ENCODE measurements around the gene COX5A.
A peak's percentile ranks its signal among the peaks of the same experiment; 100 is the strongest.
"Not testable (repeated sequence)": the region's sequence is repeated elsewhere in the genome, so short reads cannot be mapped to it uniquely, and the experiment has no call there.

The COX5A gene

GRCh38 chr15:74955017-74955416, 17.1 kb upstream of the COX5A start:
- no peak for DNase-seq

DNA sequence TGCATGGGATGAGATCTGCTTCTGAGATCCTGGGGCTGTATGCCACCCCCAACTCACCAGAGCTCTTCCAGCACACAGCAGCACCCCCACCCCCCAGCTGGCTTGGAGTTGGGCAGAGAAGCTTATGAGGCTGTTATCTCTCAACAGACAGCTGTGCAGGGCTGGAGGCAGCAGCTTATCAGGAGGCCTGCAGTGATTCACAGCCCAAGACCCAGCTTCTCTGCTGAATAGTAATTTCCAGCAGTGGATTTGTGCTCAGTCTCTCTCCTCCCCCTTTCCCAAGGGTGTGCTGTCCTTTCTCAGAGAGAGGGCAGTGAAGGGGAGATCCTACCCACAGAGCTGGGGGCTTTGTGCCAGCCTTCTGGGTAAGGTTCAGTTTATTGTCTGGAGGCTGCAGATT, 16.6 kb upstream of the COX5A start:
- no peak for DNase-seq

- no peak for DNase-seq
Observed at GRCh38 chr15:74951006-74951405, 13.1 kb upstream of the COX5A start.

DNA sequence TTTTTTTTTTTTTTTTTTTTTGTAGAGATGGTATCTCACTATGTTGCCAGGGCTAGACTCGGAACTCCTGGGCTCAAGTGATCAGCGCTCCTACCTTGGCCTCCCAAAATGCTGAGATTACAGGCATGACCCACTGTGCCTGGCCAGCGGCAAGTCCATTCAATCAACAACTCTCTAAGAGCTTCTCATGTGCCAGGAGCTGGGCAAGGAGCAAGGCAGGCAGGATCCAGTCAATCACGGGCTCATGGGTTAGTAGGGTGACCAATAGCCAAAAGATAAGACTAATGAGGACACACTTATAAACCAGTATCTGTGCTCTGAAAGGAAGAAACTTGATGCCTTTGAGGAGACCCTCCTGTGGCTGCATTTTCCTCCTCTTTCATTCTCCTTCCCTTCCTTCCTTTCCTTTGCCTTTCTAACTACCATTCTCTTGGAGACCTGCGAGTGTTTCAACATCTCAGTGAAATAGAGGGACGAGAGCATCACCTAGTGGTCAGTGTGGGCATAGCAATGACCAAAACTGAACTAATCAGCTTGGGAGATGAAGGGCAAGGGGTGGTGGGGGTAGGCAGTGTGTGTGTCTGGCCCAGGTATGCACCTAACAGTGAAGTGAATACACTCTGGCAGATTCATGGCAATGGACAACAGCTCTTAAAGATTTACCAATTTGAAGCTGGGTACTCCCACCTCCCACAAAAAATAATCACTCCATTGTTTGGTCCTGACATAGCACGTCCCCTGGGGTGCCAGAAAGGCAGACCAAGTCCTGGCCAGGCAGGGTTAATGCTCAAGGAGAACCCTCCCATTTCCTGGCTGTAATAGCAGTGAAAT, 12.4 kb upstream of the COX5A start:
- DNase-seq, result peak; percentile 82

DNA sequence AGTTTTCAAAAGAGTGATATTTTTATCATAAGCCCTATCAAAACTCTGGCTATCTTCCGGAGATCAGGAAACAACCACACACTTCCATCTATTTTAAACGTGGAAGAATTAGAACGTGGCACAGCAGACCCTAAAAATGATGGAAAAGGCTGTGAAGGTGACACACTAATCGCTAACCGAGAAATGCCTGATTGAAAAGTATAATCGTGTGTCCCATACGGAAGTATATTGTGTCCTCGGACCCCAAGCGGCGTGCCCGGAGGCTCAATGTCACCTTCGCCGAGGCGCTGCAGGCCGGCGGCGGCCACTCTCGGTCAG, 642 bp downstream of the COX5A start:
- DNase-seq, result no peak

DNA sequence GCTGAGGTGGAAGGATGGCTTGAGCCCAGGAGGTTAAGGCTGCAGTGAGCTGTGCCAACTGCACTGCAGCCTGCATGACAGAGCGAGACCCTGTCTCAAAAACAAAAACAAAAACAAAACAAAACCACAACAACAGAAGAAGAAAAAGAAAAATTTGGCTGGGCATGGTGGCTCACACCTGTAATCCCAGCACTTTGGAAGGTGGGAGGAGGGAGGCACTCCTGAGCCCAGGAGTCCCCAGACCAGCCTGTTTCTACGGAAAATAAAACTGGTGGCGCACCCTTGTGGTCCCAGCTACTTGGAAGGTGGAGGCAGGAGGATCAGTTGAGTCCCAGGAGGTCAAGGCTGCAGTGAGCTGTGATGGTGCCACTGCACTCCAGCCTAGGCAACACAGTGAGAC, 2.7 kb downstream of the COX5A start:
- DNase-seq, result not testable (repeated sequence)

GRCh38 chr15:74933573-74933972, 4.3 kb downstream of the COX5A start:
- no peak for DNase-seq

- DNase-seq, result no peak
Observed at GRCh38 chr15:74928771-74929198, 9.1 kb downstream of the COX5A start.

DNA sequence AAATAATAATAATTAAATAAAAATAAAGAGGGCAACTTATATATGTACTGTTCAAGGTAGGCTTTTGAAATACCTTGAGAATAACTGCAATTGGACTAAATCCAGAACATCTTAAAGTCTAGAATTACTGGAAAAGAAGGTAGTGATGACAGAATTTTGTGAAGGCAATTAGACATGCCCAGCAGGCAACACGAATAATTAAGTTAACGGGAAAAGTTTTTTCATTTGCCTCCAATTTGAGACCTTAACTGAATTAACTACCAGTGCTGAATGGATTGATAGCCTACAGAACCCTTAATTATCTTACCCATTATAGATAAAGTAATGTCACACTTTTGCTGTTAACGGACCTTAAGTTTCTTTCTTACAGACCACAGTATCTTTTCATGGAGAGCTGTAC, 13.3 kb downstream of the COX5A start:
- no peak for DNase-seq

DNA sequence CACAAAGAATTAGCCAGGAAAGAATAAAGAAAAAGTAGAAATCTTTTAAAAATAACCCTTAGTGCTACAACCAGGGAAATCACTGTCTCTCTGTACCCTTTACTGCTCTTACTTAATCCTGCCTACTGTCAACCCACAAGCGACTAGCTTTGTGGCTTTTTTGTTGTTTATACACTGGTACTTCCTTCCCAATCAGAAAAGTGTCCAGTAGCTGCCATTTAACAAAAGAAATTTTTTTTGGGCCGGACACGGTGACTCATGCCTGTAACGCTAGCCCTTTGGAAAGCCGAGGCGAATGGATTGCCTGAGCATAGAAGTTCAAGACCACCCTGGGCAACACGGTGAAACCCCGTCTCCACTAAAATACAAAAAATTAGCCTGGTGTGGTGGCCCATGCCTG, 17.4 kb downstream of the COX5A start:
- DNase-seq, result no peak

DNA sequence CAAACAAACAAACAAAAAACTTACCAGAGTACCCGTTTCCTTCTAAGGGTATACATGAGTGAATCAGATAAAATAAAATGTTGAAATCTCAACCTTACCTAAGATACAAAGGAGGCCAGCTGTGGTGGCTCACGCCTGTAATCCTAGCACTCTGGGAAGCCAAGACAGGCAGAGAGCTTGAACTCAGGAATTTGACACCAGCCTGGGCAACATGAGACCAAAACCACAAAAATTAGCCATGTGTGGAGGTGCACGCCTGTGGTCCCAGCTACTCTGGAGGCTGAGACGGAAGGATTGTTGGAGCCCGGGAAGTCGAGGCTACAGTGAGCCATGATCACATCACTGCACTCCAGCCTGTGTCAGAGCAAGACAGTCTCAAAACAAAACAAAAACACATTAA, 20.2 kb downstream of the COX5A start:
- no peak for DNase-seq

GRCh38 chr15:74913799-74914198, 24.1 kb downstream of the COX5A start:
- not testable (repeated sequence) for DNase-seq

GRCh38 chr15:74913041-74913440, 24.8 kb downstream of the COX5A start:
- no peak for DNase-seq

- DNase-seq, result no peak
Observed at GRCh38 chr15:74908635-74909034, 29.2 kb downstream of the COX5A start.

GRCh38 chr15:74907163-74907870, 30.6 kb downstream of the COX5A start:
- no peak for DNase-seq

DNA sequence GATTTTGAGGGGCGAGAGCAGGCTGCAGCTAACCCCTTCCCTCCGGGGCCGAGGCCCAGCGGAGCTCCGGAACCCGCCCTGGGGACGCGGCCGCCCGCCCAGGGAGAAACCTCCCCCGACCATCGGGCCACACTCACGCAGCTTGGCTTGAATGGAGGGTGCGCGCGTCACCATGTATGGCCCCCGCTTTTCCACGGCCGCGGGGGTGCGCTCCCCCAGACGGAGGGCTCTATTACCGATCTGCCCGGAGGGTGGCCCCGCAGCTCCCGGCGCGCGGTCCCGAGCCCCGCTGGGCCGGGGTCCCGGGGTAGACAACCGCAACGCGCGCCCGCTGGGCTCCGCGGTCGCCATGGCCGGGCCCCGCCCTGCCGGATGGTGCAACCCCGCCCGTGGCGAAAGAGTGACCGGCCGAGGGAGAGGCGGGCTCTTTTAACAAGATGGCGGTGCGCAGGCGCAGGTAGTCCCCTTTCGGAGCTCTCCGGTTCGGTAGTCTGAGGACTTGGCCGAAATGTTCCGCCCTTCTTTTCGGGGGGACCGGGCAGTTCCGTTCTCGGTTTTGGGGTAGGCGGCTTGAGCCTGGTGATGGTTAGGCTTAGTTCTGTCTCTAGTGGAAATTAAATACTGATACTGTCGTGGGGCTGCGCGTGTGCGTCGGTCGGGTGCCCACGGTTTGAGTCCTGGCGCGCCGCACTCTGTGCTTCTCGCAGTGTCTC, 31.3 kb downstream of the COX5A start, which contains the start of gene FAM219B:
Gene FAM219B (minus strand): TSS at position 402 of the 713 bp plus-strand sequence. CDS start 51 bp downstream, at position 351.
- DNase-seq, result peak; percentile 79

GRCh38 chr15:74906067-74906449, 31.8 kb downstream of the COX5A start:
- peak; percentile 27 for DNase-seq

- no peak for DNase-seq
Observed at GRCh38 chr15:74904190-74904805, 33.6 kb downstream of the COX5A start.

DNA sequence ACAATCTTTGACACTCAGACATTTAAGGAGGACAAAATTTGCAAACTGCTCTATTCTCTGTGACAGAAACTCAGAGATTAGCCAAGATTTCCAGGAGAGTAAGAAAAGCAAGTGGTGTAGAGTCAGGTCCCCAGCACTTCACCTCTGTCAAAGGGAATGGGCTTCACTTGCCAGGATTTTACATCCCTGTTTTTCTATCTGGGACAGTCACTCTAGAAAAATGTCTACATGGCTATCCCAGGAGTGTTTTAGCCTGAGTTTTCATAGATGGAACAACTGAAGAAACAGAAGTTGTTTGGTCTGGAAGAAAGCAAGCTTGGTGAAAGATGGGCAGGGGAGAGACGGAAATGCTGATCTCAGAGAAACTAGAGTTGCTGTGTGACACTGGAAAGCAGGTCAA, 34.2 kb downstream of the COX5A start:
- DNase-seq, result no peak

- no peak for DNase-seq
Observed at GRCh38 chr15:74902295-74903075, 35.4 kb downstream of the COX5A start.

DNA sequence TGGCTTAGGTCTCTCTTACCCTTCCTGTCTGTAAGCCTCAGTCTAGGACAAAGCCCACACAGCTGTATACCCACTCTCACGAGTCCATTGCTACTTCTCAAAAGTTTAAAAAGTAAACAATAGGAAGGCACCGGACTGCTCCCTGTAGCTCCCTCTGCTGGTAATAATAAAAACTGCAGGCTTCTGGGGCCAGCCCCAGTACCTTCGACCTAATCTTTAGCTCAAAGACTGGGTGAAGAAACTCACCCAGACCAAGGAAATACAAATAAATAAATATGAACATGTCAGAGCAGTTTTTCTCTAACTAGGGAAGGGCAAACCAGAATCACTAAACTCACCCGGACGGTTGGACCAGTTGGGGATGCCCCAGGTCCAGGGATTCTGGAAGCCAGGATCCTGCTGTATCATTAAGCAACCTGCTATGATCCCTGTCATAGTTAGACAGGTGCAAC, 36.2 kb downstream of the COX5A start:
- DNase-seq, result peak; percentile 82

- DNase-seq, result no peak
Observed at GRCh38 chr15:74897300-74897701, 40.6 kb downstream of the COX5A start.
